H1 (cell line): Measurements from ENCODE around the gene ATP1B3. TPM values are rescaled to one million over a fixed set of nuclear protein-coding genes. Genes with fewer than 3 reads are reported as not detected.

ENCODE experiments used
- BRCA1 ChIP-seq: IDR thresholded peaks from 2 replicates; pipeline ENCODE4 v1.6.1; 2012; ENCODE audit warnings: low read depth, low read length, improper control_type of control experiment
- KDM5A ChIP-seq: fragments of 200-600 bp; IDR thresholded peaks from 2 replicates; pipeline ENCODE4 v1.7.1; 2012; ENCODE audit warnings: mild to moderate bottlenecking, low read length, inconsistent platforms, mixed read lengths
- PHF8 ChIP-seq: fragments of 200-600 bp; sonication (generic); conservative IDR thresholded peaks from 2 replicates; pipeline ENCODE4 v1.7.1; 2012; ENCODE audit warnings: low read depth, mild to moderate bottlenecking, inconsistent platforms, low read length, moderate library complexity
- polyA plus RNA-seq, 7 experiments: library from polyadenylated mRNA; depleted of rRNA in 3 of 7; stranded (reverse) in 5 of 7; unstranded in 2 of 7; fragments of >200 nt in 5 of 7; fragments of 200-250 nt in 2 of 7; gene quantifications; 1 replicate in 5 of 7; 2 replicates in 1 of 7; 4 replicates in 1 of 7; pipeline versions ENCODE4 v1.2.1 to v1.2.3, GENCODE V29; 2011 to 2013; ENCODE audit warnings: missing spikeins in 2 of 7, mixed read lengths in 2 of 7
- total RNA-seq: library from RNA; stranded (reverse); fragmentation: NEBNext Ultra II Directional; extraction: Animal tissue kit (Norgen Biotek cat#: 25700); gene quantifications from 2 replicates; pipeline ENCODE4 v1.2.1, GENCODE V29; 2021

The ATP1B3 gene
- total and polyA plus RNA-seq, 2 of the 8 experiments (the other 6 are each of a cell fraction or from before 2014, with no cell fraction given) = 233 to 342 TPM

- TF ChIP-seq KDM5A (no peak), PHF8 (no peak), BRCA1 (no peak)
These were observed 16.3 kb upstream of the ATP1B3 start (continued) for GRCh38 chr3:141860086-141860669.
